HG03103 (cell line): ENCODE data around the gene RPL28.
"Not testable (repeated sequence)": the region's sequence is repeated elsewhere in the genome, so short reads cannot be mapped to it uniquely, and the experiment has no call there.

Experiments
- ATAC-seq: cut with Tn5 transposase; IDR thresholded peaks from one replicate; pipeline ENCODE4 v1.9.1; 2021; ENCODE audit warnings: low read depth; ENCODE audit not compliant: unreplicated experiment

The RPL28 gene

GRCh38 chr19:55418185-55418584 is 32.5 kb downstream of the RPL28 start:
- ATAC-seq = no peak

GRCh38 chr19:55419103-55419502 is 33.4 kb downstream of the RPL28 start:
- ATAC-seq = no peak

GRCh38 chr19:55419624-55420236 is 34.0 kb downstream of the RPL28 start:
- no peak for ATAC-seq

- not testable (repeated sequence) for ATAC-seq
Observed at GRCh38 chr19:55421281-55421680, 35.5 kb downstream of the RPL28 start.

GRCh38 chr19:55423225-55424005 is 37.7 kb downstream of the RPL28 start:
- no peak for ATAC-seq

- ATAC-seq = no peak
Observed at GRCh38 chr19:55424518-55424917, 38.8 kb downstream of the RPL28 start.

- no peak for ATAC-seq
Observed at GRCh38 chr19:55426042-55426441, 40.3 kb downstream of the RPL28 start.

GRCh38 chr19:55431183-55431582 is 45.5 kb downstream of the RPL28 start:
- ATAC-seq = no peak

GRCh38 chr19:55432241-55432959 is 46.7 kb downstream of the RPL28 start:
- no peak for ATAC-seq

GRCh38 chr19:55433292-55433691 is 47.6 kb downstream of the RPL28 start:
- ATAC-seq = no peak

GRCh38 chr19:55434356-55434919 is 48.7 kb downstream of the RPL28 start:
- ATAC-seq = no peak

GRCh38 chr19:55435020-55435419 is 49.3 kb downstream of the RPL28 start:
- ATAC-seq = no peak

GRCh38 chr19:55436847-55437246 is 51.1 kb downstream of the RPL28 start:
- no peak for ATAC-seq

GRCh38 chr19:55437410-55437809 is 51.7 kb downstream of the RPL28 start:
- ATAC-seq = no peak

- ATAC-seq = no peak
Observed at GRCh38 chr19:55439052-55439451, 53.3 kb downstream of the RPL28 start.

GRCh38 chr19:55440411-55441105 is 54.8 kb downstream of the RPL28 start:
- ATAC-seq = no peak

GRCh38 chr19:55441319-55441691 is 55.6 kb downstream of the RPL28 start:
- ATAC-seq = no peak

GRCh38 chr19:55441692-55442321 is 56.1 kb downstream of the RPL28 start:
- ATAC-seq = no peak

- ATAC-seq = no peak
Observed at GRCh38 chr19:55442372-55442961, 56.7 kb downstream of the RPL28 start.
